ENCODE results near the gene TPCN2. TPM values are rescaled to one million over a fixed set of nuclear protein-coding genes. Genes with fewer than 3 reads are reported as not detected.

TPCN2 gene
- total and polyA plus RNA-seq, 2 of the 8 experiments (the other 6 are each of a cell fraction or from before 2014, with no cell fraction given), result 9.7 to 18.6 TPM

DNA sequence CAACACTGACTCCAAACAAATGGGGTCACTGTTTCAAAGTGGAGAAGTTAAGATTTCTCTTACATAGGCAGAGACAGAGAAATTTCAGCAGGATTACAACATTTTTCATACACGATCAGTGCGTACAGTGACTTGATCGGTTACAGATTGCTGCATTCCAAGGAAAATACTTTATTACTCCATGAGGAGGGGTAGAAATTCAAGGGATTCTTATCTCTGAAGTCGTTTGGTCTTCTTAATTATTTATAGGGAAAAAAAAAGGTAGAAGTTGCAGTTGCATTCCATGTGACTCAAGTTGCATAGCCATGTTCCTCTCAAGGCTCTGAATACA is 96.3 kb downstream of the TPCN2 start (continued):
- TF ChIP-seq, protein P1, sequence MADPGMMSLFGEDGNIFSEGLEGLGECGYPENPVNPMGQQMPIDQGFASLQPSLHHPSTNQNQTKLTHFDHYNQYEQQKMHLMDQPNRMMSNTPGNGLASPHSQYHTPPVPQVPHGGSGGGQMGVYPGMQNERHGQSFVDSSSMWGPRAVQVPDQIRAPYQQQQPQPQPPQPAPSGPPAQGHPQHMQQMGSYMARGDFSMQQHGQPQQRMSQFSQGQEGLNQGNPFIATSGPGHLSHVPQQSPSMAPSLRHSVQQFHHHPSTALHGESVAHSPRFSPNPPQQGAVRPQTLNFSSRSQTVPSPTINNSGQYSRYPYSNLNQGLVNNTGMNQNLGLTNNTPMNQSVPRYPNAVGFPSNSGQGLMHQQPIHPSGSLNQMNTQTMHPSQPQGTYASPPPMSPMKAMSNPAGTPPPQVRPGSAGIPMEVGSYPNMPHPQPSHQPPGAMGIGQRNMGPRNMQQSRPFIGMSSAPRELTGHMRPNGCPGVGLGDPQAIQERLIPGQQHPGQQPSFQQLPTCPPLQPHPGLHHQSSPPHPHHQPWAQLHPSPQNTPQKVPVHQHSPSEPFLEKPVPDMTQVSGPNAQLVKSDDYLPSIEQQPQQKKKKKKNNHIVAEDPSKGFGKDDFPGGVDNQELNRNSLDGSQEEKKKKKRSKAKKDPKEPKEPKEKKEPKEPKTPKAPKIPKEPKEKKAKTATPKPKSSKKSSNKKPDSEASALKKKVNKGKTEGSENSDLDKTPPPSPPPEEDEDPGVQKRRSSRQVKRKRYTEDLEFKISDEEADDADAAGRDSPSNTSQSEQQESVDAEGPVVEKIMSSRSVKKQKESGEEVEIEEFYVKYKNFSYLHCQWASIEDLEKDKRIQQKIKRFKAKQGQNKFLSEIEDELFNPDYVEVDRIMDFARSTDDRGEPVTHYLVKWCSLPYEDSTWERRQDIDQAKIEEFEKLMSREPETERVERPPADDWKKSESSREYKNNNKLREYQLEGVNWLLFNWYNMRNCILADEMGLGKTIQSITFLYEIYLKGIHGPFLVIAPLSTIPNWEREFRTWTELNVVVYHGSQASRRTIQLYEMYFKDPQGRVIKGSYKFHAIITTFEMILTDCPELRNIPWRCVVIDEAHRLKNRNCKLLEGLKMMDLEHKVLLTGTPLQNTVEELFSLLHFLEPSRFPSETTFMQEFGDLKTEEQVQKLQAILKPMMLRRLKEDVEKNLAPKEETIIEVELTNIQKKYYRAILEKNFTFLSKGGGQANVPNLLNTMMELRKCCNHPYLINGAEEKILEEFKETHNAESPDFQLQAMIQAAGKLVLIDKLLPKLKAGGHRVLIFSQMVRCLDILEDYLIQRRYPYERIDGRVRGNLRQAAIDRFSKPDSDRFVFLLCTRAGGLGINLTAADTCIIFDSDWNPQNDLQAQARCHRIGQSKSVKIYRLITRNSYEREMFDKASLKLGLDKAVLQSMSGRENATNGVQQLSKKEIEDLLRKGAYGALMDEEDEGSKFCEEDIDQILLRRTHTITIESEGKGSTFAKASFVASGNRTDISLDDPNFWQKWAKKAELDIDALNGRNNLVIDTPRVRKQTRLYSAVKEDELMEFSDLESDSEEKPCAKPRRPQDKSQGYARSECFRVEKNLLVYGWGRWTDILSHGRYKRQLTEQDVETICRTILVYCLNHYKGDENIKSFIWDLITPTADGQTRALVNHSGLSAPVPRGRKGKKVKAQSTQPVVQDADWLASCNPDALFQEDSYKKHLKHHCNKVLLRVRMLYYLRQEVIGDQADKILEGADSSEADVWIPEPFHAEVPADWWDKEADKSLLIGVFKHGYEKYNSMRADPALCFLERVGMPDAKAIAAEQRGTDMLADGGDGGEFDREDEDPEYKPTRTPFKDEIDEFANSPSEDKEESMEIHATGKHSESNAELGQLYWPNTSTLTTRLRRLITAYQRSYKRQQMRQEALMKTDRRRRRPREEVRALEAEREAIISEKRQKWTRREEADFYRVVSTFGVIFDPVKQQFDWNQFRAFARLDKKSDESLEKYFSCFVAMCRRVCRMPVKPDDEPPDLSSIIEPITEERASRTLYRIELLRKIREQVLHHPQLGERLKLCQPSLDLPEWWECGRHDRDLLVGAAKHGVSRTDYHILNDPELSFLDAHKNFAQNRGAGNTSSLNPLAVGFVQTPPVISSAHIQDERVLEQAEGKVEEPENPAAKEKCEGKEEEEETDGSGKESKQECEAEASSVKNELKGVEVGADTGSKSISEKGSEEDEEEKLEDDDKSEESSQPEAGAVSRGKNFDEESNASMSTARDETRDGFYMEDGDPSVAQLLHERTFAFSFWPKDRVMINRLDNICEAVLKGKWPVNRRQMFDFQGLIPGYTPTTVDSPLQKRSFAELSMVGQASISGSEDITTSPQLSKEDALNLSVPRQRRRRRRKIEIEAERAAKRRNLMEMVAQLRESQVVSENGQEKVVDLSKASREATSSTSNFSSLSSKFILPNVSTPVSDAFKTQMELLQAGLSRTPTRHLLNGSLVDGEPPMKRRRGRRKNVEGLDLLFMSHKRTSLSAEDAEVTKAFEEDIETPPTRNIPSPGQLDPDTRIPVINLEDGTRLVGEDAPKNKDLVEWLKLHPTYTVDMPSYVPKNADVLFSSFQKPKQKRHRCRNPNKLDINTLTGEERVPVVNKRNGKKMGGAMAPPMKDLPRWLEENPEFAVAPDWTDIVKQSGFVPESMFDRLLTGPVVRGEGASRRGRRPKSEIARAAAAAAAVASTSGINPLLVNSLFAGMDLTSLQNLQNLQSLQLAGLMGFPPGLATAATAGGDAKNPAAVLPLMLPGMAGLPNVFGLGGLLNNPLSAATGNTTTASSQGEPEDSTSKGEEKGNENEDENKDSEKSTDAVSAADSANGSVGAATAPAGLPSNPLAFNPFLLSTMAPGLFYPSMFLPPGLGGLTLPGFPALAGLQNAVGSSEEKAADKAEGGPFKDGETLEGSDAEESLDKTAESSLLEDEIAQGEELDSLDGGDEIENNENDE (IDR thresholded peaks at IDR 0.05; ENCODE audit: insufficient replicate concordance, low read length), result no peak
- TF ChIP-seq ASH2L (IDR thresholded peaks at IDR 0.05; ENCODE audit: low read length) (no peak), SUZ12 (IDR thresholded peaks at IDR 0.05; ENCODE audit: low read length) (no peak), RFX5 (IDR thresholded peaks at IDR 0.05; ENCODE audit: borderline replicate concordance, low read depth, low read length) (no peak), CHD2 (IDR thresholded peaks at IDR 0.05; ENCODE audit: low read length) (no peak), JUN (IDR thresholded peaks at IDR 0.05; ENCODE audit: low read depth, low read length) (no peak), EGR1 (IDR thresholded peaks at IDR 0.05; ENCODE audit: borderline replicate concordance, low read depth, low read length) (no peak), NRF1 (IDR thresholded peaks at IDR 0.05; ENCODE audit: low read depth, low read length) (no peak), TCF12 (IDR thresholded peaks at IDR 0.05; ENCODE audit: low read depth, low read length) (no peak), CTBP2 (IDR thresholded peaks at IDR 0.05; ENCODE audit: borderline replicate concordance, insufficient read depth, insufficient read length, low read length) (no peak)
- TF ChIP-seq, protein P2, sequence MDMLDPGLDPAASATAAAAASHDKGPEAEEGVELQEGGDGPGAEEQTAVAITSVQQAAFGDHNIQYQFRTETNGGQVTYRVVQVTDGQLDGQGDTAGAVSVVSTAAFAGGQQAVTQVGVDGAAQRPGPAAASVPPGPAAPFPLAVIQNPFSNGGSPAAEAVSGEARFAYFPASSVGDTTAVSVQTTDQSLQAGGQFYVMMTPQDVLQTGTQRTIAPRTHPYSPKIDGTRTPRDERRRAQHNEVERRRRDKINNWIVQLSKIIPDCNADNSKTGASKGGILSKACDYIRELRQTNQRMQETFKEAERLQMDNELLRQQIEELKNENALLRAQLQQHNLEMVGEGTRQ (IDR thresholded peaks at IDR 0.05; ENCODE audit: low read length), result no peak
